ENCODE measurements around the gene CEACAM19. TPM values are rescaled to one million over a fixed set of nuclear protein-coding genes. Genes with fewer than 3 reads are reported as not detected.

The CEACAM19 gene
- total and polyA plus RNA-seq, 2 of the 8 experiments (the other 6 are each of a cell fraction or from before 2014, with no cell fraction given) = 3.1 to 3.4 TPM

- Histone ChIP-seq H3K27me3 (replicated peaks in 1 of 4; ENCODE audit: control insufficient read depth in 3 of 4, extremely low read depth in 1 of 4, insufficient read depth in 3 of 4, low read length in 3 of 4) (no peaks in the 10 kb centered on the region; a peak in 1 of 7 replicates), H4K8ac (ENCODE audit: extremely low read depth, insufficient read depth, low read length) (no peak overlapping the region; the same call in 1 of the 2 replicates), H3K4me2 (ENCODE audit: insufficient read depth in 1 of 2, low read depth in 2 of 2, low read length in 2 of 2) (no peak overlapping the region), H2AFZ (ENCODE audit: low read length) (no peak overlapping the region), H2BK15ac (ENCODE audit: low read length) (no peak overlapping the region; the same call in 1 of the 2 replicates), H3K9me3 (ENCODE audit: insufficient read depth in 2 of 2, low read depth in 1 of 2, low read length in 1 of 2) (no peaks in the 10 kb centered on the region), H3K23me2 (ENCODE audit: low read depth, low read length) (no peaks in the 10 kb centered on the region; the same call in 1 of the 2 replicates), H4K20me1 (replicated peaks in 1 of 2; ENCODE audit: control insufficient read depth in 1 of 2, insufficient read depth in 2 of 2, low read length in 2 of 2) (no peaks in the 10 kb centered on the region), H3K27ac (ENCODE audit: low read depth, low read length) (no peak overlapping the region), H2BK20ac (ENCODE audit: low read length) (peak overlapping the region; percentile 74; the same call in 1 of the 2 replicates), H2BK120ac (replicated peaks; ENCODE audit: low read depth, low read length) (no peak overlapping the region), H2BK5ac (ENCODE audit: low read depth, low read length) (peak overlapping the region; percentile 26; the same call in 1 of the 2 replicates), H2BK12ac (ENCODE audit: low read depth, low read length) (peak overlapping the region; percentile 4; the same call in 1 of the 2 replicates), H2AK5ac (ENCODE audit: low read depth, low read length) (0 out of 2 replicates have a peak overlapping the region, but pooled peaks have one; percentile 53), H3K18ac (ENCODE audit: extremely low read depth, low read length) (no peak overlapping the region), H4K5ac (ENCODE audit: insufficient read length, low read depth, low read length) (no peak overlapping the region), H4K91ac (replicated peaks; ENCODE audit: insufficient read length, low read length) (no peak overlapping the region), H3K56ac (replicated peaks; ENCODE audit: insufficient read length, low read depth, low read length) (no peak overlapping the region), H3K4me3 (ENCODE audit: extremely low read depth in 1 of 4, insufficient read depth in 2 of 4, low read depth in 3 of 4, low read length in 4 of 4) (no peak overlapping the region), H3K79me2 (ENCODE audit: control insufficient read depth in 1 of 2, insufficient read depth in 2 of 2, low read length in 2 of 2) (no peaks in the 10 kb centered on the region), H3K4ac (replicated peaks; ENCODE audit: insufficient read length, low read depth, low read length) (peak overlapping the region; percentile 69), H3K23ac (ENCODE audit: insufficient read length) (no peak overlapping the region), H3K4me1 (replicated peaks in 1 of 4; ENCODE audit: control insufficient read depth in 3 of 4, insufficient read depth in 4 of 4, low read length in 3 of 4) (peaks cover 0 to 12% (median 8%) of the 10 kb centered on the region in 4 experiments; a peak in 6 of 7 replicates), H3K36me3 (ENCODE audit: control insufficient read depth in 2 of 4, insufficient read depth in 4 of 4, low read length in 3 of 4) (no peaks in the 10 kb centered on the region), H3K14ac (ENCODE audit: insufficient read length) (no peak overlapping the region), H3K9ac (replicated peaks in 1 of 4; ENCODE audit: extremely low read depth in 1 of 4, low read depth in 3 of 4, low read length in 3 of 4) (no peak overlapping the region), H3K79me1 (ENCODE audit: low read depth, low read length) (no peaks in the 10 kb centered on the region)
- CTCF ChIA-PET (ENCODE audit: partially characterized antibody) = interaction anchor here (0.5 to 20.6 kb wide), 29 partner anchors 9 to 1447 kb away, joined by 3 to 468 read pairs (median 7); partner anchors contain the start of gene NECTIN2
- TF ChIP-seq CREB1 (IDR thresholded peaks at IDR 0.05) (no peak), YY1 (IDR thresholded peaks at IDR 0.05; ENCODE audit: low read depth, low read length) (no peak), TAF7 (optimal IDR thresholded peaks at IDR 0.05; ENCODE audit: borderline replicate concordance, low read depth, low read length) (no peak), EZH2 (IDR thresholded peaks at IDR 0.05; ENCODE audit: low read depth, low read length, severe bottlenecking) (no peak), FOSL1 (IDR thresholded peaks at IDR 0.05; ENCODE audit: insufficient read depth, low read depth, low read length) (no peak), TAF1 (IDR thresholded peaks at IDR 0.05; ENCODE audit: low read depth, low read length) (no peak), SP4 (IDR thresholded peaks at IDR 0.05; ENCODE audit: low read length) (no peak), TCF12 (IDR thresholded peaks at IDR 0.05; ENCODE audit: low read depth, low read length) (no peak), GABPA (IDR thresholded peaks at IDR 0.05; ENCODE audit: borderline replicate concordance, insufficient read depth, low read length) (no peak)
- no peak for FAIRE-seq
- WGBS, 2 experiments (ENCODE audit: extremely low coverage in 1 of 2, insufficient coverage in 1 of 2, insufficient read length in 1 of 2, insufficient replicate concordance in 2 of 2, low coverage in 1 of 2, low lambda C conversion rate in 2 of 2, missing lambda C conversion rate in 1 of 2) = 87% methylated on average over 17 of the region's 21 CpGs; no CpG with 5 or more reads in 1 of the 2 experiments
- POLR2A ChIA-PET (ENCODE audit: partially characterized antibody) = interaction anchor here (0.6 to 2.2 kb wide), 5 partner anchors 9 to 49 kb away, joined by 3 to 8 read pairs (median 3); no protein-coding TSS in a partner anchor
- no peak for DNase-seq (ENCODE audit: low read depth in 1 of 2, low spot score in 2 of 2)
These were observed 51.1 kb downstream of the CEACAM19 start for GRCh38 chr19:44722131-44723121.
